OCI-LY1 (cell line): ENCODE data around the gene SLC37A1.

Experiments used
- H2AFZ ChIP-seq: fragments of 200-600 bp; sonication (generic), shearing (Covaris generic); 2 replicates; pipeline ENCODE4 v1.6.0; 2014; ENCODE audit warnings: antibody characterized with exemption, mild to moderate bottlenecking, low read length
- H3F3A ChIP-seq: fragments of 200-600 bp; sonication (generic), shearing (Covaris generic); 2 replicates; pipeline ENCODE4 v1.6.0; 2014; ENCODE audit warnings: mild to moderate bottlenecking, antibody characterized with exemption, low read length, moderate library complexity; ENCODE audit not compliant: insufficient read depth
- H3K27ac ChIP-seq: fragments of 200-600 bp; sonication (generic); 2 replicates; pipeline ENCODE4 v1.5.1; 2014; ENCODE audit warnings: low read length, mixed run types, mild to moderate bottlenecking, low read depth; ENCODE audit not compliant: poor library complexity, severe bottlenecking
- H3K27me3 ChIP-seq: fragments of 200-600 bp; sonication (generic); 2 replicates; pipeline ENCODE4 v1.6.0; 2014; ENCODE audit warnings: antibody characterized with exemption, mild to moderate bottlenecking, low read length, moderate library complexity; ENCODE audit not compliant: insufficient read depth
- H3K36me3 ChIP-seq: fragments of 200-600 bp; sonication (generic); 2 replicates; pipeline ENCODE4 v1.6.1; 2014; ENCODE audit warnings: mild to moderate bottlenecking, antibody characterized with exemption, low read length, moderate library complexity, mixed read lengths; ENCODE audit not compliant: insufficient read depth
- H3K4me1 ChIP-seq: fragments of 200-600 bp; sonication (generic); 2 replicates; pipeline ENCODE4 v1.5.1; 2014; ENCODE audit warnings: mild to moderate bottlenecking, low read length, moderate library complexity; ENCODE audit not compliant: insufficient read depth, severe bottlenecking
- H3K4me2 ChIP-seq: fragments of 200-600 bp; sonication (generic), shearing (Covaris generic); 2 replicates; pipeline ENCODE4 v1.6.1; 2014; ENCODE audit warnings: low read length
- H3K4me3 ChIP-seq: fragments of 200-600 bp; sonication (generic); 2 replicates; pipeline ENCODE4 v1.5.1; 2014; ENCODE audit warnings: low read length, low read depth, mild to moderate bottlenecking, mixed read lengths; ENCODE audit not compliant: poor library complexity, severe bottlenecking
- H3K79me2 ChIP-seq: fragments of 200-600 bp; shearing (Covaris generic); 2 replicates; pipeline ENCODE4 v1.6.1; 2016; ENCODE audit warnings: mixed run types, low read length, mixed read lengths; ENCODE audit not compliant: insufficient read depth
- H3K9ac ChIP-seq: fragments of 200-600 bp; sonication (generic), shearing (Covaris generic); 2 replicates; pipeline ENCODE4 v1.6.1; 2014; ENCODE audit warnings: mild to moderate bottlenecking, low read length, mixed read lengths
- H3K9me2 ChIP-seq: fragments of 200-600 bp; sonication (generic), shearing (Covaris generic); 2 replicates; pipeline ENCODE4 v1.6.1; 2014; ENCODE audit warnings: low read depth, mild to moderate bottlenecking, low read length, mixed read lengths
- H3K9me3 ChIP-seq: fragments of 200-600 bp; shearing (Covaris generic); 2 replicates; pipeline ENCODE4 v1.6.1; 2014; ENCODE audit warnings: low read length, mixed read lengths
- H4K20me1 ChIP-seq: fragments of 200-600 bp; sonication (generic), shearing (Covaris generic); 2 replicates; pipeline ENCODE4 v1.6.0; 2016; ENCODE audit warnings: mild to moderate bottlenecking, low read length; ENCODE audit not compliant: insufficient read depth
- EZH2 ChIP-seq: fragments of 200-600 bp; sonication (generic), shearing (Covaris generic); IDR thresholded peaks from 2 replicates; pipeline ENCODE4 v1.8.0; 2017; ENCODE audit warnings: borderline replicate concordance, mixed run types, mild to moderate bottlenecking, antibody characterized with exemption, low read length, moderate library complexity, mixed read lengths
- TF ChIP-seq, protein P1 (sequence below): fragments of 200-600 bp; sonication (generic), shearing (Covaris generic); IDR thresholded peaks from 2 replicates; pipeline ENCODE4 v1.5.1; 2017; ENCODE audit warnings: mild to moderate bottlenecking, antibody characterized with exemption, low read length, moderate library complexity, mixed read lengths

The SLC37A1 gene

DNA sequence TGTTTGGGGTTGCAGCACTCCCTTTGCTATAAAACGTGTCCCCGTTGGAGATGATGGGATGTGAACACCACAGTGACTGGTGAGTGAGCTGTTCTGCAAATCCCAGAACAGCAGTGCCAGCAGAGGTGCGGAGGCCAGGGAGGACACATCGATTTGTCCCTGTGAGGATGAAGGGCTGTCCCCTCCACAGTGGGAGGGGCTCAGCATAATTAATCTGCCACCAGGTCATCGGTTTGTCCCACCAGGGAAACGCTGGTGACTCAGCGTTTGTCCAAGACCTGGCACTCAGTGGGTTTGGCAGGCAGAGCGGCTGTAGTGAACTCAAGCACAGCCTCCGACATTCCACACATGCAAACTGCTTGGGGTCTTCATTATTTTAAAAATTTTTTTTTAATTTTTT lies 117.0 kb downstream of the SLC37A1 start:
- H3K9me2 ChIP-seq, result no peaks in the 10 kb centered on the region
- H3K9ac ChIP-seq, result no peak overlapping the region
- H3K79me2 ChIP-seq, result no peaks in the 10 kb centered on the region
- H3K27ac ChIP-seq, result no peak overlapping the region
- H3F3A ChIP-seq, result no peaks in the 10 kb centered on the region
- H4K20me1 ChIP-seq, result no peaks in the 10 kb centered on the region
- no peak overlapping the region for H3K4me3 ChIP-seq
- no peaks in the 10 kb centered on the region for H3K4me1 ChIP-seq
- H3K36me3 ChIP-seq, result no peaks in the 10 kb centered on the region
- peaks cover 3% of the 10 kb centered on the region; the same call in 1 of the 2 replicates for H3K27me3 ChIP-seq
- H3K9me3 ChIP-seq, result no peaks in the 10 kb centered on the region
- H2AFZ ChIP-seq, result no peak overlapping the region
- TF ChIP-seq EZH2, result no peak
- TF ChIP-seq, protein P1, sequence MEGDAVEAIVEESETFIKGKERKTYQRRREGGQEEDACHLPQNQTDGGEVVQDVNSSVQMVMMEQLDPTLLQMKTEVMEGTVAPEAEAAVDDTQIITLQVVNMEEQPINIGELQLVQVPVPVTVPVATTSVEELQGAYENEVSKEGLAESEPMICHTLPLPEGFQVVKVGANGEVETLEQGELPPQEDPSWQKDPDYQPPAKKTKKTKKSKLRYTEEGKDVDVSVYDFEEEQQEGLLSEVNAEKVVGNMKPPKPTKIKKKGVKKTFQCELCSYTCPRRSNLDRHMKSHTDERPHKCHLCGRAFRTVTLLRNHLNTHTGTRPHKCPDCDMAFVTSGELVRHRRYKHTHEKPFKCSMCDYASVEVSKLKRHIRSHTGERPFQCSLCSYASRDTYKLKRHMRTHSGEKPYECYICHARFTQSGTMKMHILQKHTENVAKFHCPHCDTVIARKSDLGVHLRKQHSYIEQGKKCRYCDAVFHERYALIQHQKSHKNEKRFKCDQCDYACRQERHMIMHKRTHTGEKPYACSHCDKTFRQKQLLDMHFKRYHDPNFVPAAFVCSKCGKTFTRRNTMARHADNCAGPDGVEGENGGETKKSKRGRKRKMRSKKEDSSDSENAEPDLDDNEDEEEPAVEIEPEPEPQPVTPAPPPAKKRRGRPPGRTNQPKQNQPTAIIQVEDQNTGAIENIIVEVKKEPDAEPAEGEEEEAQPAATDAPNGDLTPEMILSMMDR, result no peak
- H3K4me2 ChIP-seq, result no peak overlapping the region
